Endothelial cell of umbilical vein (primary cell): ENCODE measurements around the gene GALK1. TPM values are rescaled to one million over a fixed set of nuclear protein-coding genes. Genes with fewer than 3 reads are reported as not detected.

Source experiments
- BruUV-seq: library from RNA; stranded (reverse); fragments of 400-500 nt; replicated peaks from 2 replicates; lab custom pipeline; 2021; lab: Mats Ljungman, UMichigan
- CTCF ChIA-PET: fragments of 300-600, 350-600 bp; sonication (Branson Sonifier 250); formaldehyde crosslinking; loops from one replicate; lab custom pipeline; 2021; ENCODE audit warnings: antibody characterized with exemption, inconsistent platforms; lab: Charles Lee
- POLR2A ChIA-PET: fragments of 300-600, 350-600 bp; sonication (Branson Sonifier 250); formaldehyde crosslinking; loops from one replicate; lab custom pipeline; 2021; ENCODE audit warnings: antibody characterized with exemption, inconsistent platforms; lab: Charles Lee
- DNase-seq: peaks from one replicate; pipeline ENCODE4 v3.0.0-alpha.2; 2011; ENCODE audit warnings: low read depth, low spot score
- FAIRE-seq: peaks from 2 replicates; lab custom pipeline; 2011; peaks lifted over from hg19 to GRCh38; lab: Jason Lieb, UNC
- H2AFZ ChIP-seq: 2 replicates; pipeline ENCODE4 v1.6.0; 2012; ENCODE audit warnings: low read depth, low read length, control low read depth, inconsistent platforms
- H3K27ac ChIP-seq: 2 replicates; pipeline ENCODE4 v1.5.1; 2011; ENCODE audit warnings: low read depth, mild to moderate bottlenecking, control low read depth, low read length, moderate library complexity; ENCODE audit not compliant: insufficient read depth
- H3K27me3 ChIP-seq, 2 experiments: 2 replicates each; pipeline versions ENCODE4 v1.6.0 to v1.6.1; 2011; ENCODE audit warnings: low read length in 2 of 2, mixed read lengths in 1 of 2; ENCODE audit not compliant: control insufficient read depth in 2 of 2, insufficient read depth in 2 of 2
- H3K36me3 ChIP-seq, 2 experiments: 2 replicates in 1 of 2; 3 replicates in 1 of 2; pipeline ENCODE4 v1.5.1; 2011; ENCODE audit warnings: low read length in 2 of 2, mild to moderate bottlenecking in 1 of 2, moderate library complexity in 1 of 2; ENCODE audit not compliant: control insufficient read depth in 2 of 2, insufficient read depth in 2 of 2; ENCODE audit errors: extremely low read depth in 1 of 2
- H3K4me1 ChIP-seq: 3 replicates; pipeline ENCODE4 v1.5.1; 2011; ENCODE audit warnings: mild to moderate bottlenecking, low read length; ENCODE audit not compliant: control insufficient read depth, insufficient read depth; ENCODE audit errors: extremely low read depth
- H3K4me2 ChIP-seq: 2 replicates; pipeline ENCODE4 v1.6.1; 2011; ENCODE audit warnings: low read length, control low read depth, mixed read lengths; ENCODE audit not compliant: insufficient read depth
- H3K4me3 ChIP-seq, 3 experiments: fragments of 200-600 bp in 1 of 3; sonication (generic), shearing (Covaris generic) in 1 of 3; replicated peaks in 1 of 3; 2 replicates each; pipeline ENCODE4 v1.5.1; 2011 to 2016; ENCODE audit warnings: control low read depth in 3 of 3, low read length in 3 of 3, mild to moderate bottlenecking in 2 of 3, inconsistent platforms in 1 of 3, low read depth in 1 of 3, moderate library complexity in 1 of 3; ENCODE audit not compliant: insufficient read depth in 1 of 3
- H3K79me2 ChIP-seq: 2 replicates; pipeline ENCODE4 v1.6.0; 2012; ENCODE audit warnings: low read length, inconsistent platforms; ENCODE audit not compliant: control insufficient read depth, insufficient read depth
- H3K9ac ChIP-seq: replicated peaks from 2 replicates; pipeline ENCODE3; 2011; ENCODE audit warnings: low read length, control low read depth; ENCODE audit not compliant: insufficient read depth; ENCODE audit errors: extremely low read depth
- H3K9me1 ChIP-seq: replicated peaks from 3 replicates; pipeline ENCODE4 v1.6.0; 2011; ENCODE audit warnings: mild to moderate bottlenecking, low read length; ENCODE audit not compliant: control insufficient read depth, insufficient read depth; ENCODE audit errors: extremely low read depth
- H3K9me3 ChIP-seq: replicated peaks from 2 replicates; pipeline ENCODE4 v1.5.1; 2012; ENCODE audit warnings: low read length, inconsistent platforms; ENCODE audit not compliant: control insufficient read depth, insufficient read depth
- H4K20me1 ChIP-seq: replicated peaks from 2 replicates; pipeline ENCODE3; 2011; ENCODE audit warnings: mild to moderate bottlenecking, low read length; ENCODE audit not compliant: control insufficient read depth, insufficient read depth; ENCODE audit errors: extremely low read depth
- EZH2 ChIP-seq: IDR thresholded peaks from 2 replicates; pipeline ENCODE4 v1.6.1; 2012; ENCODE audit warnings: borderline replicate concordance, low read depth, mild to moderate bottlenecking, moderate library complexity, low read length, inconsistent platforms; ENCODE audit not compliant: severe bottlenecking
- FOS ChIP-seq: IDR thresholded peaks from 2 replicates; pipeline ENCODE4 v1.6.1; 2011; ENCODE audit warnings: mild to moderate bottlenecking, low read length, moderate library complexity, borderline replicate concordance; ENCODE audit not compliant: insufficient read depth
- GATA2 ChIP-seq: IDR thresholded peaks from 2 replicates; pipeline ENCODE4 v1.7.0; 2011; ENCODE audit warnings: low read depth, mild to moderate bottlenecking, moderate library complexity, mixed read lengths, low read length; ENCODE audit not compliant: insufficient read length, insufficient read depth
- JUN ChIP-seq: IDR thresholded peaks from 2 replicates; pipeline ENCODE4 v1.6.1; 2011; ENCODE audit warnings: borderline replicate concordance, low read depth; ENCODE audit not compliant: insufficient read length, insufficient read depth
- MYC ChIP-seq: IDR thresholded peaks from one replicate; pipeline ENCODE4 v1.6.1; 2011; ENCODE audit warnings: mild to moderate bottlenecking, low read depth, low read length
- POLR2A ChIP-seq: IDR thresholded peaks from 2 replicates; pipeline ENCODE4 v1.6.1; 2012; ENCODE audit warnings: low read depth, mild to moderate bottlenecking, control low read depth, low read length
- POLR2AphosphoS5 ChIP-seq: IDR thresholded peaks from 2 replicates; pipeline ENCODE4 v1.6.1; 2012; ENCODE audit warnings: low read depth, mild to moderate bottlenecking, control low read depth, low read length, moderate library complexity; ENCODE audit not compliant: insufficient read depth
- dilution Hi-C: fragments of 300-500 bp; cut with MboI; formaldehyde crosslinking; loops from one replicate; pipeline ENCODE4 v1.15.0; 2019; ENCODE audit warnings: low sequenced_read_pairs; ENCODE audit not compliant: extremely low pct_ligation_motif_present
- intact Hi-C: fragments of 100-400 bp; cut with micrococcal nuclease; formaldehyde crosslinking; loops from one replicate; pipeline ENCODE4 v1.10.0; 2022
- polyA plus RNA-seq, 4 experiments: library from polyadenylated mRNA; depleted of rRNA in 3 of 4; stranded (reverse) in 3 of 4; unstranded in 1 of 4; fragments of >200 nt; gene quantifications; 2 replicates each; pipeline versions ENCODE4 v1.2.1 to v1.2.3, GENCODE V29; 2011 to 2012; ENCODE audit warnings: missing spikeins in 1 of 4
- total RNA-seq: library from RNA; stranded (reverse); gene quantifications from 2 replicates; pipeline ENCODE4 v1.2.3, GENCODE V29; 2021
- TF ChIP-seq, protein P1 (sequence below): IDR thresholded peaks from 2 replicates; pipeline ENCODE4 v1.6.1; 2011; ENCODE audit not compliant: insufficient read depth, insufficient read length
- TF ChIP-seq, protein P2 (sequence below), 2 donors: IDR thresholded peaks; 1 replicate in 1 of 2; 2 replicates in 1 of 2; pipeline ENCODE4 v1.5.1; 2011; ENCODE audit warnings: low read length in 2 of 2, mild to moderate bottlenecking in 2 of 2, moderate library complexity in 2 of 2, control low read depth in 1 of 2, inconsistent platforms in 1 of 2, low read depth in 1 of 2; ENCODE audit not compliant: insufficient read depth in 1 of 2; ENCODE audit errors: extremely low read depth in 1 of 2

The GALK1 gene
- total and polyA plus RNA-seq, 2 donors (not counting 3 experiments of a cell fraction or from before 2014, with no cell fraction given) = 45.8 to 63.7 TPM

DNA sequence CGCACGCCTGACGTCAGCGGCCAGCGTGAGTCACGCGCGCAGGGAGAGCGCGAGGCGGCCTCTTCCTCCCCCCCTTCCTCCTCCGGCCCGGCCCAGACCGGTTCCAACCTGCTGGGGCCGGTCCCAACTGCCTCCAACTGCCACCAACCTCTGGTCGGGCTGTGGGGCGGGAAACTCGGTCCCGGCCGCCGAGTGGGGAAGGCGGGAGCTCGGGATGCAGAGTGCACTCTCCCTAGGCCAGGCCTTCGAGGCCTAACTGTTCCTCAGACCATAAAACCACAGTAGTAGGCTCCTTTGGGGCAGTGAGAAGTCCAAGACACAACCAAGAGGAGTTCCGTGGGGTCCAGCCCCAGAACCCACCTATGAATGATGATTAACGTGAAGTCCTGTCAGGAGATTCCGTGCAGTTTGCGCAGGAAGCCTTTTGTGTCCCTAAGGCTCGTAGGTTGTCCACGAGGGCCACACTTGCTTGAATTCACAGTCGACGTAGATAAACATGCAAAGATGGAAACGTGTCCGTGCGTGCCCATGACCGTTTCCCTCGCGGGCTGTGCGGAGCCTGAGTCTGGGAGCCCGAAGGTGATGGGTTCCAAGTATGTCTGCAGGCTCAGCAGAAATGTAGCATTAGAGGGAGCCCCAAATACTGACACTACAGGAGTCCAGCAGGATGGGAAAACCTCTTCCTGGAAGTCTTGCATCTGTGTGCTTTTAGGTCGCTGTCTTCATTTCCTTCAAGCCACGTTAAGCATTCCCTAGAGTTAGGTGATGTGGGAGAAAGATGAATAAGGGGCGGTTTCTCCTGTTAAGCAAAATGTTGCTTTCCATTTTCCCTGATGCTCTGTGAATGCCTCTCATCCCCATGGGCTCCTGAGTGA is 20.3 kb upstream of the GALK1 start:
- Histone ChIP-seq H4K20me1 (no peaks in the 10 kb centered on the region), H3K9me1 (no peaks in the 10 kb centered on the region), H3K9ac (peak overlapping the region; percentile 83), H2AFZ (peak overlapping the region; percentile 24), H3K27me3 (no peaks in the 10 kb centered on the region), H3K27ac (peak overlapping the region; percentile 88), H3K4me3 (peak overlapping the region in 2 of 3 experiments; percentile 32 to 55), H3K9me3 (no peaks in the 10 kb centered on the region), H3K4me1 (peaks cover 29% of the 10 kb centered on the region), H3K4me2 (peak overlapping the region; percentile 80), H3K36me3 (no peaks in the 10 kb centered on the region), H3K79me2 (peaks cover 23% of the 10 kb centered on the region)
- BruUV-seq = TSS peak; percentile 48
- CTCF ChIA-PET = interaction anchor here (1.0 to 5.7 kb wide), 4 partner anchors 9 to 63 kb away, joined by 3 to 73 read pairs (median 6); no protein-coding TSS in a partner anchor
- peak; percentile 79 for TF ChIP-seq MYC
- TF ChIP-seq POLR2A = peak; percentile 83
- TF ChIP-seq, protein P1, sequence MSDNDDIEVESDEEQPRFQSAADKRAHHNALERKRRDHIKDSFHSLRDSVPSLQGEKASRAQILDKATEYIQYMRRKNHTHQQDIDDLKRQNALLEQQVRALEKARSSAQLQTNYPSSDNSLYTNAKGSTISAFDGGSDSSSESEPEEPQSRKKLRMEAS = peak; percentile 36
- TF ChIP-seq, protein P2, sequence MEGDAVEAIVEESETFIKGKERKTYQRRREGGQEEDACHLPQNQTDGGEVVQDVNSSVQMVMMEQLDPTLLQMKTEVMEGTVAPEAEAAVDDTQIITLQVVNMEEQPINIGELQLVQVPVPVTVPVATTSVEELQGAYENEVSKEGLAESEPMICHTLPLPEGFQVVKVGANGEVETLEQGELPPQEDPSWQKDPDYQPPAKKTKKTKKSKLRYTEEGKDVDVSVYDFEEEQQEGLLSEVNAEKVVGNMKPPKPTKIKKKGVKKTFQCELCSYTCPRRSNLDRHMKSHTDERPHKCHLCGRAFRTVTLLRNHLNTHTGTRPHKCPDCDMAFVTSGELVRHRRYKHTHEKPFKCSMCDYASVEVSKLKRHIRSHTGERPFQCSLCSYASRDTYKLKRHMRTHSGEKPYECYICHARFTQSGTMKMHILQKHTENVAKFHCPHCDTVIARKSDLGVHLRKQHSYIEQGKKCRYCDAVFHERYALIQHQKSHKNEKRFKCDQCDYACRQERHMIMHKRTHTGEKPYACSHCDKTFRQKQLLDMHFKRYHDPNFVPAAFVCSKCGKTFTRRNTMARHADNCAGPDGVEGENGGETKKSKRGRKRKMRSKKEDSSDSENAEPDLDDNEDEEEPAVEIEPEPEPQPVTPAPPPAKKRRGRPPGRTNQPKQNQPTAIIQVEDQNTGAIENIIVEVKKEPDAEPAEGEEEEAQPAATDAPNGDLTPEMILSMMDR (IDR thresholded peaks at IDR 0.05; ENCODE audit: extremely low read depth in 1 of 2, insufficient read depth in 1 of 2, low read depth in 1 of 2, low read length in 2 of 2) = no peak
- no peak for TF ChIP-seq EZH2
- peak; percentile 65 for TF ChIP-seq FOS
- TF ChIP-seq JUN = peak; percentile 21
- no peak for TF ChIP-seq GATA2
- TF ChIP-seq POLR2AphosphoS5 = peak; percentile 92
- POLR2A ChIA-PET = interaction anchor here (1.4 kb wide), 1 partner anchor 9 kb away, joined by 5 read pairs; no protein-coding TSS in a partner anchor
- dilution Hi-C loops (no loop called here), intact Hi-C loops (loop anchor here (2.0 kb wide), 2 partner anchors 70 to 194 kb away; partner anchors contain the start of genes ACOX1, TEN1 and WBP2)
- DNase-seq (no peak), FAIRE-seq (no peak)
